ENCODE data around the gene GUCA1A.

GRCh38 chr6:42152024-42152423 lies 21.1 kb upstream of the GUCA1A start:
- no peak for TF ChIP-seq USF2 (IDR thresholded peaks at IDR 0.05; ENCODE audit: low read depth, low read length)
- TF ChIP-seq POLR2A (IDR thresholded peaks at IDR 0.05; ENCODE audit: low read depth, low read length): no peak
- TF ChIP-seq RAD21 (IDR thresholded peaks at IDR 0.05; ENCODE audit: low read length): no peak
- TF ChIP-seq SMC3 (IDR thresholded peaks at IDR 0.05; ENCODE audit: low read depth, low read length): no peak

All from IMR-90 (cell line).